ENCODE data around the gene PLXNC1. TPM values are rescaled to one million over a fixed set of nuclear protein-coding genes. Genes with fewer than 3 reads are reported as not detected.

PLXNC1 gene
- total and polyA plus RNA-seq, 7 donors: 1.2 to 10.2 (median 4.3) TPM

GRCh38 chr12:94165138-94165537 lies 16.8 kb downstream of the PLXNC1 start:
- Histone ChIP-seq H3K9me3 (no peaks in the 10 kb centered on the region), H3K4me1 (no peaks in the 10 kb centered on the region), H3K36me3 (no peaks in the 10 kb centered on the region), H3K27me3 (no peaks in the 10 kb centered on the region), H3K27ac (no peak overlapping the region), H3K4me3 (no peak overlapping the region)
- DNase-seq: no peak
- 92 to 93% methylated on average over 4 of the region's 4 CpGs for WGBS, 2 donors
- intact Hi-C loops (cut with DNase I): no loop called here
- TF ChIP-seq POLR2AphosphoS5 (IDR thresholded peaks at IDR 0.05) (no peak), POLR2A (IDR thresholded peaks at IDR 0.05) (no peak), EP300 (IDR thresholded peaks at IDR 0.05) (no peak), CTCF (IDR thresholded peaks at IDR 0.05) (no peak)

- Histone ChIP-seq H3K4me1 (no peaks in the 10 kb centered on the region), H3K4me3 (no peak overlapping the region), H3K27ac (no peak overlapping the region), H3K9me3 (no peaks in the 10 kb centered on the region), H3K27me3 (no peaks in the 10 kb centered on the region), H3K36me3 (no peaks in the 10 kb centered on the region)
- 70 to 80% methylated on average over 6 of the region's 6 CpGs for WGBS, 2 donors
- no peak for TF ChIP-seq EP300 (IDR thresholded peaks at IDR 0.05)
- TF ChIP-seq POLR2AphosphoS5 (IDR thresholded peaks at IDR 0.05): no peak
- no peak for TF ChIP-seq CTCF (IDR thresholded peaks at IDR 0.05)
- no peak for TF ChIP-seq POLR2A (IDR thresholded peaks at IDR 0.05)
- intact Hi-C loops (cut with DNase I): no loop called here
- DNase-seq: no peak
These were observed 17.4 kb downstream of the PLXNC1 start for GRCh38 chr12:94165670-94166364.

GRCh38 chr12:94167071-94167755 lies 18.8 kb downstream of the PLXNC1 start:
- no peak overlapping the region for H3K4me3 ChIP-seq
- TF ChIP-seq POLR2A (IDR thresholded peaks at IDR 0.05): no peak
- TF ChIP-seq POLR2AphosphoS5 (IDR thresholded peaks at IDR 0.05): no peak
- TF ChIP-seq EP300 (IDR thresholded peaks at IDR 0.05): no peak
- TF ChIP-seq CTCF (IDR thresholded peaks at IDR 0.05): no peak
- no peak overlapping the region for H3K27ac ChIP-seq
- intact Hi-C loops (cut with DNase I): no loop called here
- H3K36me3 ChIP-seq: no peaks in the 10 kb centered on the region
- H3K9me3 ChIP-seq: no peaks in the 10 kb centered on the region
- H3K4me1 ChIP-seq: no peaks in the 10 kb centered on the region
- 90% methylated on average over 8 of the region's 8 CpGs for WGBS, 2 donors
- H3K27me3 ChIP-seq: no peaks in the 10 kb centered on the region
- no peak for DNase-seq

GRCh38 chr12:94167756-94168416 lies 19.5 kb downstream of the PLXNC1 start:
- Histone ChIP-seq H3K4me3 (no peak overlapping the region), H3K9me3 (no peaks in the 10 kb centered on the region), H3K27me3 (no peaks in the 10 kb centered on the region), H3K36me3 (no peaks in the 10 kb centered on the region), H3K4me1 (no peaks in the 10 kb centered on the region), H3K27ac (no peak overlapping the region)
- TF ChIP-seq POLR2A (IDR thresholded peaks at IDR 0.05): no peak
- TF ChIP-seq EP300 (IDR thresholded peaks at IDR 0.05): no peak
- no peak for TF ChIP-seq POLR2AphosphoS5 (IDR thresholded peaks at IDR 0.05)
- TF ChIP-seq CTCF (IDR thresholded peaks at IDR 0.05): no peak
- intact Hi-C loops (cut with DNase I): no loop called here
- 63 to 82% methylated on average over 9 of the region's 9 CpGs for WGBS, 2 donors
- no peak for DNase-seq
